ENCODE data around the gene LUZP1. TPM values are rescaled to one million over a fixed set of nuclear protein-coding genes. Genes with fewer than 3 reads are reported as not detected.

LUZP1 gene
- total RNA-seq, 1 donor from 2014 or later, result 18.6 TPM

GRCh38 chr1:23159963-23160877 lies 8.4 kb downstream of the LUZP1 start:
- intact Hi-C loops (cut with micrococcal nuclease), result loop anchor here (10.0 kb wide), 1 partner anchor 395 kb away; the partner anchor contains the start of gene ID3

- intact Hi-C loops (cut with micrococcal nuclease), result no loop called here
Observed at GRCh38 chr1:23156940-23157339, 11.7 kb downstream of the LUZP1 start.

GRCh38 chr1:23152966-23153684 lies 15.5 kb downstream of the LUZP1 start:
- intact Hi-C loops (cut with micrococcal nuclease), result no loop called here

GRCh38 chr1:23150742-23151141 lies 17.9 kb downstream of the LUZP1 start:
- intact Hi-C loops (cut with micrococcal nuclease), result no loop called here

GRCh38 chr1:23150125-23150524 lies 18.5 kb downstream of the LUZP1 start:
- intact Hi-C loops (cut with micrococcal nuclease), result no loop called here

GRCh38 chr1:23149114-23149513 lies 19.5 kb downstream of the LUZP1 start:
- intact Hi-C loops (cut with micrococcal nuclease), result loop anchor here (5.0 kb wide), 1 partner anchor 47 kb away; no protein-coding TSS in a partner anchor

GRCh38 chr1:23148084-23148483 lies 20.6 kb downstream of the LUZP1 start:
- intact Hi-C loops (cut with micrococcal nuclease), result loop anchor here (5.0 kb wide), 1 partner anchor 46 kb away; no protein-coding TSS in a partner anchor

- intact Hi-C loops (cut with micrococcal nuclease), result no loop called here
Observed at GRCh38 chr1:23140940-23141596, 27.6 kb downstream of the LUZP1 start.

- intact Hi-C loops (cut with micrococcal nuclease), result no loop called here
Observed at GRCh38 chr1:23135268-23135667, 33.4 kb downstream of the LUZP1 start.

- intact Hi-C loops (cut with micrococcal nuclease), result no loop called here
Observed at GRCh38 chr1:23134055-23134454, 34.6 kb downstream of the LUZP1 start.

- intact Hi-C loops (cut with micrococcal nuclease), result no loop called here
Observed at GRCh38 chr1:23133587-23133986, 35.1 kb downstream of the LUZP1 start.

GRCh38 chr1:23132033-23132432 lies 36.6 kb downstream of the LUZP1 start:
- intact Hi-C loops (cut with micrococcal nuclease), result no loop called here

GRCh38 chr1:23129846-23130245 lies 38.8 kb downstream of the LUZP1 start:
- intact Hi-C loops (cut with micrococcal nuclease), result no loop called here

GRCh38 chr1:23126801-23127200 lies 41.9 kb downstream of the LUZP1 start:
- intact Hi-C loops (cut with micrococcal nuclease), result no loop called here

- intact Hi-C loops (cut with micrococcal nuclease), result no loop called here
Observed at GRCh38 chr1:23126200-23126599, 42.5 kb downstream of the LUZP1 start.

- intact Hi-C loops (cut with micrococcal nuclease), result no loop called here
Observed at GRCh38 chr1:23125489-23125888, 43.2 kb downstream of the LUZP1 start.

GRCh38 chr1:23124259-23125026 lies 44.2 kb downstream of the LUZP1 start:
- intact Hi-C loops (cut with micrococcal nuclease), result no loop called here

GRCh38 chr1:23123528-23123927 lies 45.1 kb downstream of the LUZP1 start:
- intact Hi-C loops (cut with micrococcal nuclease), result no loop called here

- intact Hi-C loops (cut with micrococcal nuclease), result no loop called here
Observed at GRCh38 chr1:23122796-23123195, 45.9 kb downstream of the LUZP1 start.

- intact Hi-C loops (cut with micrococcal nuclease), result no loop called here
Observed at GRCh38 chr1:23122023-23122748, 46.5 kb downstream of the LUZP1 start.

All from T-helper 2 cell treated with Interferon-gamma antibody and Interleukin-4, amounts not matched to agents 100 ng/mL and 5 ng/mL, for 36 hours (primary cell).